ENCODE measurements around the gene DLK2. TPM values are rescaled to one million over a fixed set of nuclear protein-coding genes. Genes with fewer than 3 reads are reported as not detected.
"Not testable (repeated sequence)": the region's sequence is repeated elsewhere in the genome, so short reads cannot be mapped to it uniquely, and the experiment has no call there.

DLK2 gene
- total RNA-seq, 2 donors from 2014 or later, result 13.5 to 46.1 TPM

- no peaks in the 10 kb centered on the region for H3K36me3 ChIP-seq
- no peaks in the 10 kb centered on the region for H3K4me1 ChIP-seq (replicated peaks)
- H3K27ac ChIP-seq, result no peak overlapping the region
- H3K4me3 ChIP-seq, result no peak overlapping the region
- TF ChIP-seq POLR2AphosphoS5 (IDR thresholded peaks at IDR 0.05), result no peak
- TF ChIP-seq POLR2A (IDR thresholded peaks at IDR 0.05), result no peak
- TF ChIP-seq, protein P1, sequence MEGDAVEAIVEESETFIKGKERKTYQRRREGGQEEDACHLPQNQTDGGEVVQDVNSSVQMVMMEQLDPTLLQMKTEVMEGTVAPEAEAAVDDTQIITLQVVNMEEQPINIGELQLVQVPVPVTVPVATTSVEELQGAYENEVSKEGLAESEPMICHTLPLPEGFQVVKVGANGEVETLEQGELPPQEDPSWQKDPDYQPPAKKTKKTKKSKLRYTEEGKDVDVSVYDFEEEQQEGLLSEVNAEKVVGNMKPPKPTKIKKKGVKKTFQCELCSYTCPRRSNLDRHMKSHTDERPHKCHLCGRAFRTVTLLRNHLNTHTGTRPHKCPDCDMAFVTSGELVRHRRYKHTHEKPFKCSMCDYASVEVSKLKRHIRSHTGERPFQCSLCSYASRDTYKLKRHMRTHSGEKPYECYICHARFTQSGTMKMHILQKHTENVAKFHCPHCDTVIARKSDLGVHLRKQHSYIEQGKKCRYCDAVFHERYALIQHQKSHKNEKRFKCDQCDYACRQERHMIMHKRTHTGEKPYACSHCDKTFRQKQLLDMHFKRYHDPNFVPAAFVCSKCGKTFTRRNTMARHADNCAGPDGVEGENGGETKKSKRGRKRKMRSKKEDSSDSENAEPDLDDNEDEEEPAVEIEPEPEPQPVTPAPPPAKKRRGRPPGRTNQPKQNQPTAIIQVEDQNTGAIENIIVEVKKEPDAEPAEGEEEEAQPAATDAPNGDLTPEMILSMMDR (IDR thresholded peaks at IDR 0.05), result no peak
- H3K9me3 ChIP-seq, result no peaks in the 10 kb centered on the region
- 87% methylated on average over 4 of the region's 4 CpGs for WGBS
- no peak for DNase-seq (ENCODE audit: low spot score)
- intact Hi-C loops (cut with DNase I), result no loop called here
- no peaks in the 10 kb centered on the region for H3K27me3 ChIP-seq (replicated peaks; ENCODE audit: insufficient read depth)
Observed at GRCh38 chr6:43416935-43417334, 38.4 kb downstream of the DLK2 start.

DNA sequence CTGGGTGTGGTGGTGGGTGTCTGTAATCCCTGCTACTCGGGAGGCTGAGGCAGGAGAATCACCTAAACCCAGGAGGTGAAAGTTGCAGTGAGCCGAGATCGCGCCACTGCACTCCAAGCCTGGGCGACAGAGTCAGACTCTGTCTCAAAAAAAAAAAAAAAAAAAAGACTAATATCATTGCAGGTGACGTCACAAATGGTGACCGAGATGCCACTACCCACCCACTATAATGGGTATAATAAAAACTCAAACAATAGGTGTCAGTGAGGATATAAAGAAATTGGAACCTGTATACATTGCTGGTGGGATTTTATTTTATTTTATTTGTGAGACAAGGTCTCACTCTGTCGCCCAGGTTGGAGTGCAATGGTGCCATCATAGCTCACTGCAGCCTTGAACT, 40.1 kb downstream of the DLK2 start:
- DNase-seq (ENCODE audit: low spot score); H3K4me1 ChIP-seq (replicated peaks); H3K27ac ChIP-seq; H3K36me3 ChIP-seq; H3K27me3 ChIP-seq (replicated peaks; ENCODE audit: insufficient read depth); H3K4me3 ChIP-seq; H3K9me3 ChIP-seq; intact Hi-C loops (cut with DNase I): not testable (repeated sequence)
- WGBS, result 90% methylated on average over 8 of the region's 8 CpGs

DNA sequence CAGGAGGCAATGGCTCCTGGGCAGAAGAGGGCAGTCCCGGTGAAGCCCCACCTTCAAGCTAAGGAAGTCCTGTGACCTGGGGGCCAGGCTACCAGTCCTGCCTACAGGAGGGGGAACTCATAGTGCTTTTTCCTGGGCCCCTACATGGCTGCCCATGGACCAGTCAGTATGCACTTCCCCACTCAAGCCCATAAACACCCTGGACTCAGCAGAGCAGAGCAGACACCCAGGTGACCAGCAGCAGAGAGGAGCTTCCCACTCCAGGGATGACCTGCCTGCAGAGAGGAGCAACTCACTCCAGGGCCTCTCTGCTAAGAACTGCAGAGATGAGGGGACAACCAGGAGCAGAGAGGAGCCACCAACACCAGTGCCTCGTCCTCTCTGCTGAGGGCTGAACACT, 42.3 kb downstream of the DLK2 start:
- intact Hi-C loops (cut with DNase I), result no loop called here
- no peaks in the 10 kb centered on the region for H3K27me3 ChIP-seq (replicated peaks; ENCODE audit: insufficient read depth)
- H3K36me3 ChIP-seq, result no peaks in the 10 kb centered on the region
- 80% methylated on average over 2 of the region's 2 CpGs for WGBS
- no peaks in the 10 kb centered on the region for H3K9me3 ChIP-seq
- DNase-seq (ENCODE audit: low spot score), result no peak
- TF ChIP-seq POLR2AphosphoS5 (IDR thresholded peaks at IDR 0.05) (no peak), POLR2A (IDR thresholded peaks at IDR 0.05) (no peak)
- TF ChIP-seq, protein P1 (IDR thresholded peaks at IDR 0.05), result no peak
- H3K4me1 ChIP-seq (replicated peaks), result no peaks in the 10 kb centered on the region
- no peak overlapping the region for H3K4me3 ChIP-seq
- H3K27ac ChIP-seq, result no peak overlapping the region

GRCh38 chr6:43412541-43412940, 42.8 kb downstream of the DLK2 start:
- Histone ChIP-seq H3K4me1 (replicated peaks) (no peaks in the 10 kb centered on the region), H3K36me3 (no peaks in the 10 kb centered on the region), H3K27ac (no peak overlapping the region), H3K27me3 (replicated peaks; ENCODE audit: insufficient read depth) (no peaks in the 10 kb centered on the region), H3K9me3 (no peaks in the 10 kb centered on the region), H3K4me3 (no peak overlapping the region)
- no peak for TF ChIP-seq POLR2AphosphoS5 (IDR thresholded peaks at IDR 0.05)
- no peak for TF ChIP-seq POLR2A (IDR thresholded peaks at IDR 0.05)
- TF ChIP-seq, protein P1 (IDR thresholded peaks at IDR 0.05), result no peak
- intact Hi-C loops (cut with DNase I), result no loop called here
- whole genome bisulfite sequencing, result 86% methylated on average over 5 of the region's 5 CpGs
- DNase-seq (ENCODE audit: low spot score), result no peak

DNA sequence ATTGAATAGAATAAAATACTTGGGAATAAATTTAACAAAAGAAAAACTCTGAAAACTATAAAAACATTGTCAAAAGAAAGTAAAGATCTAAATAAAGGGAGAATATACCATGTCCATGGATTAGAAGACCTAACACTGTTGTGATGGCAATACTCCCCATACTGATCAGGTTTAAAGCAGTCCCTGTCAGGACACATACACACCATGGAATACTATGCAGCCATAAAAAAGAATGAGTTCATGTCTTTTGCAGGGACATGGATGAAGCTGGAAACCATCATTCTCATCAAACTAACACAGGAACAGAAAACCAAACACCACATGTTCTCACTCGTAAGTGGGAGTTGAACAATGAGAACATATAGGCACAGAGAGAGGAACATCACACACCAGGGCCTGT, 44.6 kb downstream of the DLK2 start:
- H3K9me3 ChIP-seq; DNase-seq (ENCODE audit: low spot score); H3K27me3 ChIP-seq (replicated peaks; ENCODE audit: insufficient read depth); intact Hi-C loops (cut with DNase I); H3K4me3 ChIP-seq; H3K36me3 ChIP-seq; H3K27ac ChIP-seq; H3K4me1 ChIP-seq (replicated peaks): not testable (repeated sequence)
- 89% methylated on average over 1 of the region's 1 CpG for WGBS

DNA sequence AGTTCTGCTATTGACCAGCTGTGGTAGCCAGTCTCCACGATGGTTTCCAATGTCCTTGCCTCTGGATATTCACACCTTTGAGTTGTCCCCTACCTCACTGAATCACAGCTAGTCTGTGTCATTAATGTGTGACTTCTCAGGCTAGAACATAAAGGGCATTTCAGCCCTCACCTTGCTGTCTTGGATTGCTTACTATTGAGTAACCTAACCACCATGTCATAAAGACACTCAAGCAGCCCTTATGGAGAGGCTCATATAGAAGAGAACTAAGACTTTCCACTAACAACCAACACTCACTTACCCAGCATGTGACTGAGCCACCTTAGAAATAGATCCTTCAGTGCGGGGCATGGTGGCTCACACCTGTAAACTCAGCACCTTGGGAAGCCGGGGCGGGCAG, 47.1 kb downstream of the DLK2 start:
- H3K9me3 ChIP-seq, result no peaks in the 10 kb centered on the region
- intact Hi-C loops (cut with DNase I), result no loop called here

More for the DNA sequence above, 47.1 kb downstream of the DLK2 start:
- Histone ChIP-seq H3K36me3 (no peaks in the 10 kb centered on the region), H3K27me3 (replicated peaks; ENCODE audit: insufficient read depth) (no peaks in the 10 kb centered on the region), H3K27ac (no peak overlapping the region), H3K4me3 (no peak overlapping the region), H3K4me1 (replicated peaks) (no peaks in the 10 kb centered on the region)
- WGBS, result 88% methylated on average over 4 of the region's 4 CpGs
- DNase-seq (ENCODE audit: low spot score), result no peak
- TF ChIP-seq, protein P1 (IDR thresholded peaks at IDR 0.05), result no peak
